ENCODE data around the gene AMMECR1.

GRCh38 chrX:110175696-110176095 lies 142.2 kb downstream of the AMMECR1 start:
- TF ChIP-seq ZNF274 (IDR thresholded peaks at IDR 0.05; ENCODE audit: low read depth, low read length) (no peak), YY1 (IDR thresholded peaks at IDR 0.05; ENCODE audit: insufficient read depth, insufficient read length) (no peak)
